Astrocyte (in vitro differentiated cells and primary cell): ENCODE results near the gene RBPMS2. TPM values are rescaled to one million over a fixed set of nuclear protein-coding genes. Genes with fewer than 3 reads are reported as not detected.
A peak's percentile ranks its signal among the peaks of the same experiment; 100 is the strongest.

ENCODE experiments used
- DNase-seq: peaks from one replicate; pipeline ENCODE4 v3.0.0-alpha.2; 2010; ENCODE audit warnings: low read depth
- FAIRE-seq: peaks from 2 replicates; lab custom pipeline; 2011; peaks lifted over from hg19 to GRCh38; lab: Jason Lieb, UNC
- H2AFZ ChIP-seq: 2 replicates; pipeline ENCODE4 v1.6.0; 2012; ENCODE audit warnings: low read depth, low read length, inconsistent platforms
- H3K27ac ChIP-seq: 2 replicates; pipeline ENCODE4 v1.5.1; 2011; ENCODE audit warnings: low read depth, low read length, inconsistent platforms
- H3K27me3 ChIP-seq: 2 replicates; pipeline ENCODE4 v1.6.0; 2011; ENCODE audit warnings: low read length, inconsistent platforms; ENCODE audit not compliant: insufficient read depth
- H3K36me3 ChIP-seq: 2 replicates; pipeline ENCODE4 v1.5.1; 2011; ENCODE audit warnings: low read length, inconsistent platforms; ENCODE audit not compliant: insufficient read depth
- H3K4me1 ChIP-seq: 2 replicates; pipeline ENCODE4 v1.5.1; 2011; ENCODE audit warnings: low read length, inconsistent platforms; ENCODE audit not compliant: insufficient read depth
- H3K4me2 ChIP-seq: 2 replicates; pipeline ENCODE4 v1.6.0; 2012; ENCODE audit warnings: low read length, inconsistent platforms
- H3K4me3 ChIP-seq: 2 replicates; pipeline ENCODE4 v1.5.1; 2011; ENCODE audit warnings: low read depth, mild to moderate bottlenecking, low read length, inconsistent platforms; ENCODE audit not compliant: insufficient read depth
- H3K79me2 ChIP-seq: 2 replicates; pipeline ENCODE4 v1.6.0; 2012; ENCODE audit warnings: mild to moderate bottlenecking, low read length, inconsistent platforms; ENCODE audit not compliant: insufficient read depth
- H3K9ac ChIP-seq: 2 replicates; pipeline ENCODE4 v1.6.0; 2012; ENCODE audit warnings: mild to moderate bottlenecking, low read length, inconsistent platforms
- H3K9me3 ChIP-seq: 2 replicates; pipeline ENCODE4 v1.5.1; 2012; ENCODE audit warnings: low read depth, mild to moderate bottlenecking, low read length, inconsistent platforms; ENCODE audit not compliant: insufficient read depth
- H4K20me1 ChIP-seq: 2 replicates; pipeline ENCODE4 v1.6.0; 2012; ENCODE audit warnings: low read length, inconsistent platforms; ENCODE audit not compliant: insufficient read depth
- H3K27ac Mint-ChIP-seq: one replicate; pipeline ENCODE4 v1.8.0; 2021; ENCODE audit warnings: mild to moderate bottlenecking, mixed read lengths; ENCODE audit not compliant: unreplicated experiment
- H3K27me3 Mint-ChIP-seq: one replicate; pipeline ENCODE4 v1.8.0; 2021; ENCODE audit warnings: low read depth, mixed read lengths; ENCODE audit not compliant: unreplicated experiment
- H3K36me3 Mint-ChIP-seq: one replicate; pipeline ENCODE4 v1.8.0; 2021; ENCODE audit warnings: low read depth, mixed read lengths; ENCODE audit not compliant: unreplicated experiment
- H3K4me1 Mint-ChIP-seq: one replicate; pipeline ENCODE4 v1.8.0; 2021; ENCODE audit warnings: low read depth, mixed read lengths; ENCODE audit not compliant: unreplicated experiment
- H3K4me3 Mint-ChIP-seq: one replicate; pipeline ENCODE4 v1.8.0; 2021; ENCODE audit warnings: mild to moderate bottlenecking, moderate library complexity, mixed read lengths; ENCODE audit not compliant: unreplicated experiment
- H3K9me3 Mint-ChIP-seq: one replicate; pipeline ENCODE4 v1.8.0; 2021; ENCODE audit warnings: mild to moderate bottlenecking, mixed read lengths; ENCODE audit not compliant: unreplicated experiment
- CTCF ChIP-seq: IDR thresholded peaks from 2 replicates; pipeline ENCODE4 v1.5.1; 2011; ENCODE audit warnings: low read depth, mild to moderate bottlenecking, inconsistent platforms, low read length, moderate library complexity; ENCODE audit not compliant: insufficient read depth
- EZH2 ChIP-seq: IDR thresholded peaks from 2 replicates; pipeline ENCODE4 v1.6.1; 2012; ENCODE audit warnings: mild to moderate bottlenecking, low read length, inconsistent platforms; ENCODE audit not compliant: insufficient read depth
- total RNA-seq: library from RNA; stranded (reverse); gene quantifications from 2 replicates; pipeline ENCODE4 v1.2.1, GENCODE V29; 2021

Gene RBPMS2
- total RNA-seq, 1 donor from 2014 or later = 10.6 TPM

GRCh38 chr15:64701051-64701450 is 74.3 kb downstream of the RBPMS2 start:
- peak overlapping the region; percentile 12 for H3K27ac Mint-ChIP-seq
- peak overlapping the region; percentile 10 for H3K9ac ChIP-seq

GRCh38 chr15:64699751-64700388 is 75.5 kb downstream of the RBPMS2 start:
- H3K9me3 ChIP-seq = no peaks in the 10 kb centered on the region
- DNase-seq (peak; percentile 36), FAIRE-seq (no peak)
- Mint-ChIP-seq H3K4me1 (peaks cover 47% of the 10 kb centered on the region), H3K27me3 (no peaks in the 10 kb centered on the region), H3K9me3 (no peaks in the 10 kb centered on the region), H3K27ac (peak overlapping the region; percentile 8), H3K36me3 (peaks cover 5% of the 10 kb centered on the region), H3K4me3 (peak overlapping the region; percentile 89)
- H3K9ac ChIP-seq = peak overlapping the region; percentile 37
- peaks cover 80% of the 10 kb centered on the region for H3K79me2 ChIP-seq
- no peaks in the 10 kb centered on the region for H3K27me3 ChIP-seq
- no peak overlapping the region for H2AFZ ChIP-seq
- H3K4me3 ChIP-seq = peak overlapping the region; percentile 20
- peaks cover 54% of the 10 kb centered on the region for H3K4me1 ChIP-seq
- peak overlapping the region; percentile 97 for H3K4me2 ChIP-seq
- H3K36me3 ChIP-seq = no peaks in the 10 kb centered on the region
- no peak overlapping the region for H3K27ac ChIP-seq
- peaks cover 77% of the 10 kb centered on the region for H4K20me1 ChIP-seq
- TF ChIP-seq EZH2 (no peak), CTCF (no peak)

More at GRCh38 chr15:64701051-64701450, 74.3 kb downstream of the RBPMS2 start:
- no peaks in the 10 kb centered on the region for H3K9me3 ChIP-seq
- DNase-seq (no peak), FAIRE-seq (no peak)
- no peak overlapping the region for H2AFZ ChIP-seq
- Mint-ChIP-seq H3K4me1 (peaks cover 47% of the 10 kb centered on the region), H3K9me3 (no peaks in the 10 kb centered on the region), H3K27me3 (no peaks in the 10 kb centered on the region), H3K4me3 (peak overlapping the region; percentile 89), H3K36me3 (peaks cover 2% of the 10 kb centered on the region)
- peaks cover 54% of the 10 kb centered on the region for H3K4me1 ChIP-seq
- H3K27me3 ChIP-seq = no peaks in the 10 kb centered on the region
- no peaks in the 10 kb centered on the region for H3K36me3 ChIP-seq
- peaks cover 68% of the 10 kb centered on the region for H3K79me2 ChIP-seq
- H3K4me3 ChIP-seq = peak overlapping the region; percentile 81
- peak overlapping the region; percentile 97 for H3K4me2 ChIP-seq
- no peak for TF ChIP-seq CTCF
- TF ChIP-seq EZH2 = no peak
- H4K20me1 ChIP-seq = peaks cover 65% of the 10 kb centered on the region
- H3K27ac ChIP-seq = no peak overlapping the region

- Histone ChIP-seq H3K27ac (peak overlapping the region; percentile 8), H3K4me1 (peaks cover 54% of the 10 kb centered on the region), H3K4me3 (no peak overlapping the region), H3K36me3 (no peaks in the 10 kb centered on the region), H4K20me1 (peaks cover 85% of the 10 kb centered on the region), H2AFZ (no peak overlapping the region), H3K4me2 (peak overlapping the region; percentile 97), H3K79me2 (peaks cover 88% of the 10 kb centered on the region), H3K9me3 (no peaks in the 10 kb centered on the region), H3K27me3 (no peaks in the 10 kb centered on the region), H3K9ac (peak overlapping the region; percentile 15)
- Mint-ChIP-seq H3K9me3 (no peaks in the 10 kb centered on the region), H3K27ac (peak overlapping the region; percentile 84), H3K4me3 (peak overlapping the region; percentile 89), H3K27me3 (no peaks in the 10 kb centered on the region), H3K36me3 (peaks cover 10% of the 10 kb centered on the region), H3K4me1 (peaks cover 50% of the 10 kb centered on the region)
- FAIRE-seq = no peak
- no peak for TF ChIP-seq CTCF
- TF ChIP-seq EZH2 = no peak
- no peak for DNase-seq
Measured at GRCh38 chr15:64698823-64699222, 76.6 kb downstream of the RBPMS2 start.
